AG09319 (cell line): ENCODE data around the gene UQCRFS1.

Experiments used
- DNase-seq: peaks from one replicate; pipeline ENCODE4 v3.0.0-alpha.2; 2010; ENCODE audit warnings: low read depth; ENCODE audit errors: extremely low read depth
- TF ChIP-seq, protein P1 (sequence below): IDR thresholded peaks from 2 replicates; pipeline ENCODE4 v1.5.1; 2011; ENCODE audit warnings: low read depth, mild to moderate bottlenecking, inconsistent platforms, low read length, moderate library complexity

Gene UQCRFS1

DNA sequence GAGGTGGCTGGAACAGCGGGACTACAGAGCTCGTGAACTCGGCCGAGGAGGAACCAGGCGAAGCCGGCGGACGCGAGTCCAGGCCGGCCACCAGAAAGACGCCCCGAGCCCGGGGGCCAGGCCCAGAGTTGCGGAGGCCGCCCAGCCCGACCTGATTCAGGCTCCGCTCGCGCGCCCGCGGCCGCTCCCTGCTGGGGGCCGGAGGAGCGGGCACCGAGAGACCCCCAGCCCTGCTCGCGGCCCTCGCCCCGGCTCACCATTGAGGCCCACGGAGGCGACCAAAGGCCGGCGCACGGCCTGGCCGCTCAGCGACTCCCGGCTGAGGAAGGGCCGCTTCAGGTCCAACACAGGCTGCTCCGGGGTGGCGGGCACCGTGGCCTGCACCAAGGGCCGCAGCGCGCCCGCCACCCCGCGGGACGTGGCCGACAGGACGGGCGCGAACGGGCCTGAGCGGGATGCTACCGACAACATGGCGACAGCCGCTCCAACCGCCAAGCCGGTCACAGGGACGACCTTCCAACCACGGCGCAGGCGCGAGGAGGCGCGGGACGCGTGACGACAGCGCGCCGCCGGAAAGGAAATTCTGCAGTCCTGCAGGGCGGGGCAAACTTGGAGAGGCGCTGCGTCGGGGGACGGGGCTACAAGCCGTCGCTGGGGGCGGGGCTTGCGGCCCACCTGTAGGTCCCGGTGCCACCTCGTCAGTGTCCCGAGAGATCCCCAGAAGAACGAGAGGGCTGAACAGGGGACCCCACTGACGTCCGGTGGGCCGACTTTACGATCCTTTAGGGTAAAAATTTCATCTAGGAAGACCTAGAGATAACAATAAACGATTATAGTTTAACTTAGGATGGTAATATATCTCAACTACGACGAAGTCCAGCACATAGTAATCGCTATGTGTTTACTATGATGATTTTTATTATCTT is at the start of gene UQCRFS1:
UQCRFS1 (minus strand) TSS at position 504 of the 926 bp plus-strand sequence; CDS start at position 471, 33 bp downstream.
- TF ChIP-seq, protein P1, sequence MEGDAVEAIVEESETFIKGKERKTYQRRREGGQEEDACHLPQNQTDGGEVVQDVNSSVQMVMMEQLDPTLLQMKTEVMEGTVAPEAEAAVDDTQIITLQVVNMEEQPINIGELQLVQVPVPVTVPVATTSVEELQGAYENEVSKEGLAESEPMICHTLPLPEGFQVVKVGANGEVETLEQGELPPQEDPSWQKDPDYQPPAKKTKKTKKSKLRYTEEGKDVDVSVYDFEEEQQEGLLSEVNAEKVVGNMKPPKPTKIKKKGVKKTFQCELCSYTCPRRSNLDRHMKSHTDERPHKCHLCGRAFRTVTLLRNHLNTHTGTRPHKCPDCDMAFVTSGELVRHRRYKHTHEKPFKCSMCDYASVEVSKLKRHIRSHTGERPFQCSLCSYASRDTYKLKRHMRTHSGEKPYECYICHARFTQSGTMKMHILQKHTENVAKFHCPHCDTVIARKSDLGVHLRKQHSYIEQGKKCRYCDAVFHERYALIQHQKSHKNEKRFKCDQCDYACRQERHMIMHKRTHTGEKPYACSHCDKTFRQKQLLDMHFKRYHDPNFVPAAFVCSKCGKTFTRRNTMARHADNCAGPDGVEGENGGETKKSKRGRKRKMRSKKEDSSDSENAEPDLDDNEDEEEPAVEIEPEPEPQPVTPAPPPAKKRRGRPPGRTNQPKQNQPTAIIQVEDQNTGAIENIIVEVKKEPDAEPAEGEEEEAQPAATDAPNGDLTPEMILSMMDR, result no peak

DNA sequence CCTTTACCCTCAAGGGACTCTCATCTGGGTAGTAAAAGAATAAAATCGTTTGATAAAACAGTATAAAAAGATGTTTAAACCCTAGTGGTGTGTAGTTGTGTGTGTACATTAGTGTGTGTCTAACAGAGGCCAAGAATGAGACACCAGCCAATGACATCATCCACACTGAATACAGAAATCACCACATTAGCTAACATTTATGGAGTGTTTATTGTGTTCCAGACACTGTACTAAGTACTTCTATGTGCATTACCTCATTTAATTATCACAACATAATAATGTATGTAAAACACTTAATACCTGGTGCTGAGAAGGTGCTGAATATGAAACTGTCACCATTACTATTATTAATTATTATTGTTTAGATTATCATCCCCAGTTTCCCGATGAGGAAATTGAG is 49.1 kb upstream of the UQCRFS1 start:
- TF ChIP-seq, protein P1, result no peak
- no peak for DNase-seq

More for the DNA sequence above, at the start of gene UQCRFS1:
- peak; percentile 74 for DNase-seq

DNA sequence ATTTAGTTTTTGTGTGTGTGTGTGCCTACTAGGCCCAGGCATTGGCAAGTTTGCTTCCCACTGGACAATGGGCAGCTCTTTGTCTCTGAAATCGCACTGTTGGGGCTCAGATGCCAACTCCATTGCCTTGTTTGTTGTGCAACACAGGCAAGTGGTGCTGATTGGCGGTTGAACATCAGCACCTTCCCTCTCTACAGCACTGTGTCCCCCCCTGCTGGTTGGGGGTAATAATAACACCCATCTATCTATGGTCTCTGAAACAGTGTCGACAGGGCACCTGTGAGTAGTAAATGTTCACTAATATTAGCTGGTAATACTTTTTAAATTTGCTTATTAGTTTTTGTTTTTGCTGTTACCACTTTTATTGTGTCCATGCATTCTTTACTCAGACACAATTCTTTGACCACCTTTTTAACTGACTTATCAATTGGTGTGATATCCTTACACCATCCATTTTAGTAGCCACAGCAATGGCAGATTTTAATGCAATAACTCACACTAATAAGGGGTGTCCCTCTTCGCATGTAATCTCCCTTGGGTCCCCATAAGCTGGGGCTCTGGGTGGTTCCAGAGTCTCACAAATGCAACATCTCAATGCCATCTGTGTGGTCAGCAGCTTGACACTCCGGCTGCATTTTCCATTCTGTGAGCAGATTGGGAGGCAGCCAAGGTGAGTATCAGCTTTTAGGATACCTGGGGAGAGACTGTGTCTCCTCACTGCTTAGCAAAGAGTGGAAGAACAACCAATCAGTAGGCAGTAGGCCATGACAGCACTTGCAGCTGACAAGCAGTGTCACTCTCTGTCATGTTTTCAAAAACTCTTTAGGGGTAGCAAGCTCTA is 47.7 kb upstream of the UQCRFS1 start:
- DNase-seq, result no peak
- TF ChIP-seq, protein P1, result peak; percentile 43

DNA sequence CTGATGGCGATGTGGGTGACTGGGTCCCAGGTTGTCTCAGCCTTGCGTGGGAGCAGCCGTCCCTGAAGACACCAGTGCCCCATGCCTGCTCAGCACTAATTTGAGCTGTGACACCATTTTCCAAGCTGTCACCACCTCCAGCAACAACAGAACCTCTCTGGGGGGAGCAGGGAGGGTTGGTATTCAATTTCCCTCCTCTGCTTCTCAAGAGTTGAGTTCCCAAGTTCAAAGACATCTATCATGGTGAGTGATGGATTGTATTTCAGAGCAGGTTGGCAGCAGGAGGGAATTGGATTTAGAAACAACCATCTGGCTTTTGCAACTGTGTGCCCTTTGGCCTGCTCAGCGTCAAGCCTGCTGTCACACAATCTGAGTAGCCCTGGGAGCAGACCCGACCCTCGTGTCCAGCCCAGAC is 46.9 kb upstream of the UQCRFS1 start:
- TF ChIP-seq, protein P1, result no peak
- no peak for DNase-seq

DNA sequence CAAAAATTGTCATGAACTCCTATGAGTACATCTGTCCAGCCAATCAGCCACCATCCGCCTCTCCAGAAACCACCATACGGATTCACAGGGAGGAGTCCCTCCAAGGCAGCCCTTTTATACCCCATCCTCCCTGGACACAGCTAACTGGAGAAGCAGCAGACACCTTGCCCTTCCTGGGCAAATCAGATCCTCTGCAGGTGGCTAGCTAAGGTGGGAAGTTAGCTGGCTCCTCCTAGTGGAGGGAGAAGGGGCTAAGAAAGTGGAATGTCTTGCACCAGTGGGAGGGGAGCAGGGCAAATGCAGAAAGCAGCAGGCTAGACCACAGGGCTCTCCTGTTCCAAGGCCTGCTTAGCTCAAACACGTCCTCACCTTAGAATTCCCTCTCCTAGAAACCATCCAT is 46.2 kb upstream of the UQCRFS1 start:
- TF ChIP-seq, protein P1, result peak; percentile 16
- no peak for DNase-seq

DNA sequence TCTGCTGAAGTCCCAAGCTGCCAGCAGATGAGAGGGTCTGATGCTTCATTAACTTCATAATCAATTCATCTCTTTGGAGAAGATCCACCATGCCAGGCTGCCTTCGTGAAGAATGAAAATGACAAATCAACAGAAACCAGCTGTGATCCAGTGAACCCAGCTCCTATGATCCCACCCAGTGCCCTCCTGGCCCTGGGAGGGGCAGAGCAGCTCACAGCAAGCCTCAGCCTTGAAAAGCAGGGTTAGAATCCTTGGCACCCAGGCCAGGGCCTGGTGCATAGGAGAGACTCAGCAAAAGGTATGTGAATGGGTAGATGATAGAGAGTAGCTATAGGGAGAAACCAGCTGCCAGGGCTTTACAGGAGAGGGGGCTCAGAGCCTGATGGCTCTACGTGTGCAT is 43.6 kb upstream of the UQCRFS1 start:
- TF ChIP-seq, protein P1, result no peak

More for the DNA sequence above, 43.6 kb upstream of the UQCRFS1 start:
- DNase-seq, result no peak
